AG09309 (cell line): ENCODE data around the gene LHX4.
A peak's percentile ranks its signal among the peaks of the same experiment; 100 is the strongest.

Experiments used
- DNase-seq: peaks from one replicate; pipeline ENCODE4 v3.0.0-alpha.2; 2010; ENCODE audit warnings: low read depth
- H3K4me3 ChIP-seq: 2 replicates; pipeline ENCODE4 v1.5.1; 2011; ENCODE audit warnings: mild to moderate bottlenecking, low read depth, low read length, moderate library complexity; ENCODE audit not compliant: control insufficient read depth
- TF ChIP-seq, protein P1 (sequence below): IDR thresholded peaks from 2 replicates; pipeline ENCODE4 v1.5.1; 2011; ENCODE audit warnings: mild to moderate bottlenecking, low read depth, low read length, inconsistent platforms; ENCODE audit not compliant: insufficient read depth, control insufficient read depth; ENCODE audit errors: missing control alignments

The LHX4 gene

DNA sequence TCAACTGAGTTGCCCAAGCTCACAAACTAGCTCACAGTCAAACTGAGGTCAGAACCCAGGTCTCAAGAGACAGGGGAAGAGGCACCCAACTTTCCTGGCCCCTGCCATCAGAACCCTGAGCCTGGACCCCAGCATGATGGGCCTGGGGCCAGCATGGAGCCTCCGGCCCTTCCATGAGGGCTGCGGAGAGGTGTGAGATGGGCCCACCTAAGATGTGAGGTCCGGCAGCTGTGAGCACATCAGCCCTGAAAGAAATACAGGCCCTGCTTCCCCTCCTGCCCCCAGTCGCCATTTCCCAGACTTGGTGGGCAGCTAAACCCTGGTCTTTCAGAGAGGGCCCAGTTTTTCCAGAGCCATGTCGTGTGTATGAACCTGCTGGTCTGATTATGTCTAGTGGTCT lies 44.8 kb upstream of the LHX4 start:
- H3K4me3 ChIP-seq = no peak overlapping the region
- TF ChIP-seq, protein P1, sequence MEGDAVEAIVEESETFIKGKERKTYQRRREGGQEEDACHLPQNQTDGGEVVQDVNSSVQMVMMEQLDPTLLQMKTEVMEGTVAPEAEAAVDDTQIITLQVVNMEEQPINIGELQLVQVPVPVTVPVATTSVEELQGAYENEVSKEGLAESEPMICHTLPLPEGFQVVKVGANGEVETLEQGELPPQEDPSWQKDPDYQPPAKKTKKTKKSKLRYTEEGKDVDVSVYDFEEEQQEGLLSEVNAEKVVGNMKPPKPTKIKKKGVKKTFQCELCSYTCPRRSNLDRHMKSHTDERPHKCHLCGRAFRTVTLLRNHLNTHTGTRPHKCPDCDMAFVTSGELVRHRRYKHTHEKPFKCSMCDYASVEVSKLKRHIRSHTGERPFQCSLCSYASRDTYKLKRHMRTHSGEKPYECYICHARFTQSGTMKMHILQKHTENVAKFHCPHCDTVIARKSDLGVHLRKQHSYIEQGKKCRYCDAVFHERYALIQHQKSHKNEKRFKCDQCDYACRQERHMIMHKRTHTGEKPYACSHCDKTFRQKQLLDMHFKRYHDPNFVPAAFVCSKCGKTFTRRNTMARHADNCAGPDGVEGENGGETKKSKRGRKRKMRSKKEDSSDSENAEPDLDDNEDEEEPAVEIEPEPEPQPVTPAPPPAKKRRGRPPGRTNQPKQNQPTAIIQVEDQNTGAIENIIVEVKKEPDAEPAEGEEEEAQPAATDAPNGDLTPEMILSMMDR = no peak
- no peak for DNase-seq

DNA sequence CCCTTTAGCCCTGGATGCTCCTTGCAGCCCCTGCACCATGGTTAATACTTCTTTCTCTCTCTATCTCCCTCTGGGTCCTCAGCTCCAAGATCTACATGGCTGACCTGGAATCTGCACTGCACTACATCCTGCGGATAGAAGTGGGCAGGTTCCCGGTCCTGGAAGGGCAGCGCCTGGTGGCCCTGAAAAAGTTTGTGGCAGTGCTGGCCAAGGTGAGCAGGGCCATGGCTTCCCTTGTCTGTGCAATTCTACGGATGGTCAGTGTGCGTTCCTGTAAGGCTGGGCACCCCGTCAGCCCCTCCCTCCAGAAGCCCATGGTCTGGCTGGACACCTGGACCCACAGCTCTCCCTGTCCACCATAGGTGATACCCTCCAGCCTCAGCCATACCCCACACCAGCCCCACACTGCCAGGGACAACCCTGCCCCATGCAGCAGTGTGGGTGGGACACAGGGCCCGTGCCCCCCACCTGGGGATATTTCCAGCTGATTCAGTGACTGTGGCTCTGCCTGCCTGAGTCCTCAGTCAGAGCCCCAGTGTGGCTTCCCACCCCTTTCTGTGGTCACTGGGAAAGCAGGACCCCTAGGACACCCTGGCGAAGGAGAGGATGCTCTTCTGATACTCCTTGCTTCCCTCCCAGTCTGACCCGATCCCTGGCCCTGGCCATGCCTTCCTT lies 44.0 kb upstream of the LHX4 start:
- H3K4me3 ChIP-seq = no peak overlapping the region
- DNase-seq = no peak
- TF ChIP-seq, protein P1 = no peak

DNA sequence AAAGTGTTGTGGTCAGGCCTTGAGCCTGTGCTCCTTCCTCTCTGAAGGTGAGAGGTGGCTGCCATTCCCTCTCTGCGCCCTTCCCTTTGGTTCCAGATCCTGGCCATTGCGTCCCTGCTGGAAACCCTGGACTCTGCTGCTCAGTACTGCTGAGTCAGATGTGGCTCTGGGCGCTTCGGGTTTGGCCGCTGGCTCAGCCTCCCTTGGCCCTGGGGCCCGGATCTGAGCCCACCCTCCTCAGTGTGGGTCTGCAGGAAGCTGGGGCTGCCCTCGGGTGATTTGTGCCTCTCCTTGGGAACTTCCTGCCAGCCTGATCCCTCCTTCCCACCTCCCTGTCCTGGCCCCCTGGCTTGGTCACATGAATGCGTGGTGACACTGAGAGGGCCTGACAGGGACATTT lies 43.2 kb upstream of the LHX4 start:
- TF ChIP-seq, protein P1 = no peak
- no peak overlapping the region for H3K4me3 ChIP-seq
- no peak for DNase-seq

DNA sequence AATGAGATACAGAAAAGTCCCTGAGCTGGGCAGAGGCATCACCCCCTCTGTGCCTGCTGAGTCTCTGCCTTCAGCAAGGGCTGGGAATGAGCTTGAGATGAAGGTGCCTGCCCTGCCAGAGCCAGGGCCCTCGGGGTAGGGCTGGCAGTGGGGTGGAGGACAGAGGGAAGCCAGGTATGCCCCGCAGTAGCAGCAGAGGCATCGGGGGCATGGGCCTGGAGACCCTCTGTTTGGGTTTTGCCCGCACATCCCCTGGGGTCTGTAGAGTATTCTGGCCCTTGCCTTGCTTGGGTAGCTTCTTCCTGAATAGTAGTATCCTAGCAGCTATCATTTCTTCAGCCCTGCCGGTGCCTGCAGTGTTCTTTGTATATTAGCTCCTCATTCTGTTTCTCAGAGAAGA lies 42.4 kb upstream of the LHX4 start:
- TF ChIP-seq, protein P1 = no peak
- no peak for DNase-seq
- no peak overlapping the region for H3K4me3 ChIP-seq

DNA sequence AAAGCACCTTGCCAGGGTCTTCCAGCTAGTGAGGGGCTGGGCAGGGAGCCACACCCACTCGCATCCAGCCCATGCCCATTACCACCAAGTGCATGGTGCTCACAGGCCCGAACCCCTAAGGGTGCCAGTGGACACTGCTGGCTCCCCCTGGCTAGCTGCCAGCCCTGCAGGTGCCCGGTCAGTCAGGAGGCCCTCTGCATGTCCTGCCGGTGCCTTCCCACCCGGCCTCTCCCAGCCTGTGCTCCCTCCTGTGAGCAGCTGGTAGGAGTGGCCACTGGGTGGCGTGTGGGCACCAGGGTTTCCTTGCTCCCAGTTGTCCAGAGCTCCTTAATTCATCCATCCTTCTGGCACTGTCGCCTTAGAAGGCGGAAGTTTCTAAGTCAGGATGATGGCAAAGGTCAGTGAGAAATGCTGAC lies 42.0 kb upstream of the LHX4 start:
- no peak overlapping the region for H3K4me3 ChIP-seq
- TF ChIP-seq, protein P1 = peak; percentile 89
- no peak for DNase-seq

DNA sequence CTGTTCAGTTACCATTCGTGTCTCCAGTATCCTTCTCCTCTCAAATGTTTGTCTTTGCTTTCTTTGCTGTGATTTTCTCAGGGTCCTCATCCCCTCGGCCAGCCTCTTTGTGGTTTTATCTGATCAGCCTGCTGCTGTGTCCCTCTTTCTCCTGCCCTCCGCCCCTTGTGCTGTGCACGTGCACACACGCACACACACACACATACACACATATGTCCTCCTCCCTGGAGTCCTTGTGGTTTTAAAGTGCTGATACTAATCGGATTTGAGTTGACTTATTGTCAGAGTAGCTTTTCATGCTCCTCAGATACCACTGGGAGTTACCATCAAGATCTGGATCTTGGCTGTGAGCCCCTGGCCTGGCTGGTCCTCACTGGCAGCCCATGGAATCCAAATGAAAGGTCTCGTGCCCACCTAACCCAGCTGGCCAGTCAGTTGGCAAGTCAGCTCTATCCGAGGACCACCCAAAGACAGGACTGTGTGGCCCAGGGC lies 41.3 kb upstream of the LHX4 start:
- TF ChIP-seq, protein P1 = no peak
- H3K4me3 ChIP-seq = no peak overlapping the region
- no peak for DNase-seq
